Activated naive CD8-positive, alpha-beta T cell (primary cell): ENCODE results near the gene EOLA1.
"Not testable (repeated sequence)": the region's sequence is repeated elsewhere in the genome, so short reads cannot be mapped to it uniquely, and the experiment has no call there.

ENCODE experiments used
- H3K27ac Mint-ChIP-seq: one replicate; pipeline ENCODE4 v1.8.0; 2021; ENCODE audit warnings: mixed read lengths
- H3K27me3 Mint-ChIP-seq: one replicate; pipeline ENCODE4 v1.8.0; 2021; ENCODE audit warnings: mixed read lengths
- H3K36me3 Mint-ChIP-seq: one replicate; pipeline ENCODE4 v1.8.0; 2021; ENCODE audit warnings: mixed read lengths
- H3K4me1 Mint-ChIP-seq: one replicate; pipeline ENCODE4 v1.8.0; 2021; ENCODE audit warnings: low read depth, mixed read lengths
- H3K4me3 Mint-ChIP-seq: one replicate; pipeline ENCODE4 v1.8.0; 2021; ENCODE audit warnings: mild to moderate bottlenecking, mixed read lengths
- H3K9me3 Mint-ChIP-seq: one replicate; pipeline ENCODE4 v1.8.0; 2021; ENCODE audit warnings: low read depth, mixed read lengths

Gene EOLA1

DNA sequence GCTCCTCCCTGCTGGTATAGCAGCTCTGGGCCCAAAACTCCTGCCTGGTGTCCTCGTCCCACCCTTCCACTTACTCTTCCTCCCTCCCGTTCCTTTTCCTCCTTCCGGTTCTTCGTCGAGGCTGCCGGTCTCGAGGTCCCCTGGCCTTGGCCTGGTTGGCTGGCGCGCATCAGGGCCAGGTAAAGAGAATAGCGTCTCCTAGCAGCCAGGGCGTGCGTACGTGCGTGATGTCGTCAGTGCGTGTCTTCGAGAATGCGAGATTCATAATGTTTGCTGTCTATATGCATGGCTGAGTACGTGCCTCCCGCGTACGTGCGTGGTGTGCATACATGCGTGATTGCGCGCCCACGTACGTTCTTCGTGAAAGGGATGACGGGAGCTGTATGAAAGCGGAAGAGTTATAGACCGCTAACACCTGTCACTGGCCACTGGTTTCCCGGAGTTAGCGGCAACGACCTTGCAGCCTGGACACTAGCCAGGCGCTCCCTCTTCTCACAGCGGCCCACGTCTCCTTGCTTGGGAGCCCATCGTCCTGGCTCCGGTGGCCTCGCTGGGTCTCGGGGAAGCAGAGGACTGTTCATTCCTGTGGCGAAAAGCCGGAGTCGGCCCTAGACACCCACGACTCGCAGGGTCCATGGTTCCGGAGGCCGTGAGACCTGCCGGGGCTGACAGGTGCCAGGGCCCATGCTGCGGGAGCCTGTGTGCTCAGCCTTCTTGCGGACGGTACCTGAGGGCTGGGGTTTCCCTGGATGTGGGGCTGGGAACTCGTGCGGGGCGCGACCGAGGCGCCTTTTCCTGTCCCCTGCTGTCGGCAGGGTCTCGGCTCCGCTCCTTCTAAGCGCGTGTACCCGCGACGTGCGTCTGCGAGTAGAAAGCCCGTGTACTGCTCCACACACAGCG, at the start of gene EOLA1:
Gene EOLA1, plus strand, starts transcription at position 392 of the 900 bp plus-strand sequence. CDS start 4,619 bp downstream, outside the sequence.
- H3K4me3 Mint-ChIP-seq: peak within 1 kb of the TSS; percentile 93
- H3K27ac Mint-ChIP-seq: peak within 1 kb of the TSS; percentile 98
- no peaks in the 10 kb centered on the region for H3K9me3 Mint-ChIP-seq
- no peaks in the 10 kb centered on the region for H3K36me3 Mint-ChIP-seq
- peaks cover 5% of the 10 kb centered on the region for H3K4me1 Mint-ChIP-seq
- no peaks in the 10 kb centered on the region for H3K27me3 Mint-ChIP-seq

DNA sequence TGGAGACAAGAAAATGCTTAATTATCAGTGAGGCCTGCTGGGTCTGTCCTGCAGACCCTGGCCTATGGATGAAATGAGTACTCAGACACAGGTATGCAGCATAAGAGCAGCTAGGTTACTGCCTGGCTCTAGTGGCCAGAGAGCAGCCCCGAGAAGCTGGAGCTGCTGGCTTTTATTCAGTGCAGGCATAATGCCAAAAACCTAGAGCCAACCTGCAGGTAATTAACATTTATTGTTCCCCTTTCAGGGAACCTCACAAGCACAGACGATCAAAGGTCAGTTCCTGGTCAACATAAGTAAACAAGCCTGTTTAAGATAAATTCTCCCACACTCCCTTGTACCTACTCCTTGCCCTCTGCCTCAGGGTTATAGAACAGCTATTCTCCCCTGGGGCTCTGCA, 49.0 kb upstream of the EOLA1 start:
- Mint-ChIP-seq H3K27me3 (no peaks in the 10 kb centered on the region), H3K27ac (peak overlapping the region; percentile 28), H3K9me3 (no peaks in the 10 kb centered on the region), H3K36me3 (peaks cover 2% of the 10 kb centered on the region), H3K4me1 (peaks cover 12% of the 10 kb centered on the region), H3K4me3 (no peak overlapping the region)

DNA sequence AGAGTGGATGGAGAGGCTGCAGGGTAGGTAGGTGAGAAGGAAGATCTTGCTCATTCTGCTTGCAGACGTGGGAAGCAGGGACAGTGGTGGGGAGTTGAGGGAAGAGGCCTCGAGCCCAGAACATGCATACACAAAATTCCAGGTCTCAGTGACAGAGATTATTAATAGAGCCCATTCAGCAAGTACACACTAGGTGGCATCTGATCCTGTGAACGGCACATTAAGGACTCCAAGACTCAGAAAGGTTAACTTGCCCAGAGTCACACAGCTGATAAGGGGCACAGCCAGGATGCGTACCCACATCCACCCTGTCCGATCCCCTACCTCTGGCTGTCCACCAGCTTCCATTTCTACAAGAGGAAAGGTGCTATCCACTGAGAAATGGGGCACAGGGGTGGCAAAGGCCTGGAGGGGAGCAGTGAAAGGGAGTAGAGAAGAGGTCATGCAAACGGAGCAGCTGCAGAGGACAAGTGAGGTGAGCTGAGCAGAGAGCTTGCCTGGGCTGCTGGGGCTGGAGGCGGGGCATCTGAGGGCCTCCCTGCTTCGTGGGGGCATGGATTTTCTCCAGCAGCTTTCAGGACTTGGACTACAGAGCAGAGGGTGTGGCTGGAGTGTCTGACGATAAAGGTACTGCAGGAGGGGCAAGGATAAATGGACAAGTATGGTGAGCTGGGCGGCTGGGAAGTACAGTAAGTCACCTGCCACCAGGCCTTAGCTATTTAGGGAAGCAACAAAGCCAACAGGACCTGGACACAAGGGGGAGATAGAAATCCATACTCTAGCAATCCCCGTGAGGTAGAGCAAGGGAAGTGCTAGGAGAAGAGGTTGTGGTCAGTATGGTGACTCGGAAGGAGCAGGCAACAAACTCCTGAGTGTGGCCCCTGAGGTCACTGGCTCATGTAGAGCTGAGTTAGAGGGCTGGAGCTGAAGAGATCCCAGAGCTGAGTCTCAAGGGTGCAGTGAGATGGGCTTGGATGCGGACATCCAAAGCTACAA, 46.9 kb upstream of the EOLA1 start:
- H3K4me1 Mint-ChIP-seq: peaks cover 5% of the 10 kb centered on the region
- H3K36me3 Mint-ChIP-seq: peaks cover 2% of the 10 kb centered on the region
- H3K9me3 Mint-ChIP-seq: no peaks in the 10 kb centered on the region
- no peak overlapping the region for H3K4me3 Mint-ChIP-seq
- H3K27me3 Mint-ChIP-seq: no peaks in the 10 kb centered on the region
- H3K27ac Mint-ChIP-seq: no peak overlapping the region

DNA sequence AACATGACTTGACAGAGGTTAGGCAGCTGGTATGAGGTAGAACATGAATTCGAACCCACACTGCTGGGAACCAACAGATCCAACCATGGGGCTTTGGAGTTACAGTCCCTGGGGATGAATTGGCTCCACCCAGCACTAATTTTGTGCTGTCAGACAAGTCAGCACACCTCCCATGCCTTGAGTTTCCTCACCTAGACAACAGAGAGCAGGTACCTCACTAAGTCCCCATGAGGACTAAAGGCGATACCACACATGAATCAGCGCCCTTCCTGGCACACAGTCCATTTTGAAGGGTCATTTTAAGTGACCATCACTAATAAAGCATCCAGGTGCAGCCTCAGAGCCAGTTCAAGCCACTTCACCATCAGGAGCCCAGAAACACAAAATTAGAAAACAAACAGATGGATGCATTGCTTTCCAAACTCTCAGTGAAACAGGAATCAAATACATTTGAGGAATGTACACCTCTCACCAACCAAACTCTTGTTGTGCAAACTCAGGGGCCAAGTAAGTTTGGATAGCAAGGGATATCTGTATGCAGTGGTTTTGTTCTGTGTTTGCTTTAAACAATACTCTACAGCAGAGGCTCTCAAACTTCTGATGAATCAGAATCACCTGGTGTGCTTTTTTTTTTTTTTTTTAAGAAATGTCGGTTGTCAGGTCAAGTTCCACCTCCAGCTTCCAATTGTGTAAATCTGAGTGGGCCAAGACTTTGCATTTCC, 45.8 kb upstream of the EOLA1 start:
- Mint-ChIP-seq H3K4me3 (no peak overlapping the region), H3K27ac (no peak overlapping the region), H3K9me3 (no peaks in the 10 kb centered on the region), H3K4me1 (peaks cover 6% of the 10 kb centered on the region), H3K27me3 (no peaks in the 10 kb centered on the region), H3K36me3 (peaks cover 2% of the 10 kb centered on the region)

DNA sequence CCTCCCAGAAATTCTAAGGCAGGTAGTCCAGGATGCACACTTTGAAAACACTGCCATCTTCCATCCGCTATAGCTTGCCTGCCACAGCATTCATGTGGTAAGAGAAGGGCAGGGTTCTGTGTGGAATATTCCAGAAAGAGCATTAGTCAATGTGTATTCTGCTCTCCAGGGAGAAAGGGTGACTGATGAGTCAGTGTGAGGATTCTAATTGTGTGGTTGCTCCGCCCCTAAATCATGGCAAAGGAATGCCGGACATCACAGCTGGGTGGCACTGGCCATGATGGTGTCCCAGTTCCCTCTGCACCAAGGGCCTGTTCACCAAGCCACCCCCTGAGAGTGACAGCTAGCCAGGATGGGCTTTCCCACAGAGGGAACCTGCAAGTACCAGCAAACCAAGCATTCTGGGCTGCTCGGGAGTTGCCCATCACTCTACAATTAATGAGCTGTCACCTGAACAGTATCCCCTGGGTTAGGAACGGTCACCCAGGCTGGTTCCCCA, 45.2 kb upstream of the EOLA1 start:
- H3K36me3 Mint-ChIP-seq: no peaks in the 10 kb centered on the region
- H3K27me3 Mint-ChIP-seq: no peaks in the 10 kb centered on the region
- H3K27ac Mint-ChIP-seq: no peak overlapping the region
- peaks cover 10% of the 10 kb centered on the region for H3K4me1 Mint-ChIP-seq
- no peaks in the 10 kb centered on the region for H3K9me3 Mint-ChIP-seq
- H3K4me3 Mint-ChIP-seq: no peak overlapping the region

DNA sequence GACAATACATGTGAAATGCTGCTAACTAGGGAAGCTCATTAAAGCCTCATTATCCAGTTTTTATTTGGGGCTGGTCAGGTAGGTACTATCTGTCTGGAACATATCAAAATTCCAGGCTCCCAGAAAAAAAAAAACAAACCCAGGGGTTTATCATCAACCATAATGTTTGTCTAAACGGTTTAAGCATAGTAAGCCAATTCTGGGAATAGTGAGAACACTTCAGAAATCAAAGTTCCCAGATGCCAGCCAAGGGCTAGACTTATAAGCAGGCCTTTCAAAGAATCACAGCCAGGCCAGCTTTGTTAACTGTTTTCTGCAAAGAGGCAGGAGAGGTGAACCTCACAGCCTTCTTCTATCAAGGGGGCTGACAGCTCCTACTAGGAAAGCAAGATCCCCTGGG, 43.8 kb upstream of the EOLA1 start:
- H3K9me3 Mint-ChIP-seq: no peaks in the 10 kb centered on the region
- no peak overlapping the region for H3K4me3 Mint-ChIP-seq
- H3K27ac Mint-ChIP-seq: no peak overlapping the region
- peaks cover 16% of the 10 kb centered on the region for H3K4me1 Mint-ChIP-seq
- no peaks in the 10 kb centered on the region for H3K27me3 Mint-ChIP-seq
- no peaks in the 10 kb centered on the region for H3K36me3 Mint-ChIP-seq

DNA sequence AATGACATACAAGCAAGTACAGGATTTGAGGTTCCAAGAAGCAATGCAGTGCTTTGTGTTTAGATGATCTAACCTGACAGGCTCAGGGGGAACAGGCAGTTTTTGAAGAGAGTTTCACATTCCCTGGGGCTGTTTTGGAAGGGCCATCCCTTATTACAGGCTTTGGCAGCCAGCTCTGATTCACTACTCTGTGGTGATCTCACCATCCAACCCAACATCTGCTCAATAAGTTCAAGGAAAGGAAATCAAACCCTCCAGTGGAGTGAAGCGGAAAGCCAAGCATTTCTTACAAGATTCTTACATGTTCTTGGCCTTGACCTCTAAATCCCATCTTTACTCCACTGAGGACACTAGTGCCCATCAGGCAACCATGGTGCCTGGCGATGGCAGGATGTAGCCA, 43.2 kb upstream of the EOLA1 start:
- H3K27me3 Mint-ChIP-seq: no peaks in the 10 kb centered on the region
- no peaks in the 10 kb centered on the region for H3K36me3 Mint-ChIP-seq
- H3K4me3 Mint-ChIP-seq: no peak overlapping the region
- no peaks in the 10 kb centered on the region for H3K9me3 Mint-ChIP-seq
- H3K4me1 Mint-ChIP-seq: peaks cover 16% of the 10 kb centered on the region
- H3K27ac Mint-ChIP-seq: no peak overlapping the region

DNA sequence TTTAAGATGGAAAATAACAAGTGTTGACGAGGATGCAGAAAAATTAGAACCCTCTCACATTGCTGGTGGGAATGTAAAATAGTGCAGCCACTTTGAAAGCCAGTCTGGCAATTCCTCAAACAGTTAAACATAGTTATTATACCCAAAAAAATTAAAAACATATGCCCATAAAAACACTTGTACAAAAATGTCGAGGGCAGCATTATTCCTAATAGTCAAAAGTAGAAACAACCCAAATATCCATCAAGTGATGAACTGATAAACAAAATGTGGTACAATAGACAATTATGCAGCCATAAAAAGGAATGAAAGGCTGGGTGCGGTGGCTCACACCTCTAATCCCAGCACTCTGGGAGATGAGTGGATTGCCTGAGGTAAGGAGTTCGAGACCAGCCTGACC, 42.0 kb upstream of the EOLA1 start:
- Mint-ChIP-seq H3K9me3 (no peaks in the 10 kb centered on the region), H3K4me3 (no peak overlapping the region), H3K4me1 (peaks cover 16% of the 10 kb centered on the region), H3K27ac (no peak overlapping the region), H3K27me3 (no peaks in the 10 kb centered on the region), H3K36me3 (no peaks in the 10 kb centered on the region)

DNA sequence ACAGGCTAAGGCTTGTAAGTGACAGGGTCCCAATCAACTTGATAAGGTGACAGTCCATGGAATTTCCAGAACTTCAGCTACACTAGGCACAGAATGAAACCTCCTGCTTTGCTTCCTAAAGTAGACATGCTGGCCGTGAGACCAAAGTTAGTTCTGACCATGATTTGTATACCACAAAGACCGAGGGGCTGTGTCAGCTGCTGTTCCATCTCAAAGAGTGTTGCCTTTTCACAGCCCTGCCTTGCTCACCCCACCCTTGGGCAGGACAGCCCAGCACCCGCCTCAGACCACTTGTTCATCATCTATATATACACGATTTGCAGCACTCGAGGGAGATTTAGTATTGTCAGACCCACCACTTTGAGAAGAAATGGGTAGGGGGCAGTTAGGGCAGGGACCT, 41.0 kb upstream of the EOLA1 start:
- Mint-ChIP-seq H3K27ac (no peak overlapping the region), H3K4me1 (peaks cover 23% of the 10 kb centered on the region), H3K9me3 (no peaks in the 10 kb centered on the region), H3K36me3 (no peaks in the 10 kb centered on the region), H3K27me3 (no peaks in the 10 kb centered on the region), H3K4me3 (no peak overlapping the region)

DNA sequence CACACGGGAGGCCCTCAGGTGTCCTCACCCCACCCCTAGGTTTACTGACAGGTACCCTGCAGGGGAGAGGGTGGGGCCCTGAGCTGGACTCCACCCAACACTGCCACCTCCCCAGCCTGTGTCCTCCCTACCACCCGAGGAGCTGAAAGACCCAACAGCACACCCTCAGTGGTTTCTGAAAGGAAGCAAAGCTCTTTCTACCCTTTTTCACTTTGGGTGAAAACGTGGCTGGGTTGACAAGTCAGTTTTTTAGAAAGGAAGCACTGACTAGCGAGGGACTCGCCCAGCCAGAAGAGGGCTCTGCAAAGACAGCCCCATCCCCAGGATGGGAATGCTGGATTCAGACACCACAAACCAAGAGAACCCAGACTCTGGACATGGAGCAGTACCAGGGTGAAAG, 37.9 kb upstream of the EOLA1 start:
- H3K27me3 Mint-ChIP-seq, H3K9me3 Mint-ChIP-seq, H3K27ac Mint-ChIP-seq, H3K36me3 Mint-ChIP-seq, H3K4me3 Mint-ChIP-seq: not testable (repeated sequence)
- H3K4me1 Mint-ChIP-seq: peaks cover 31% of the 10 kb centered on the region

DNA sequence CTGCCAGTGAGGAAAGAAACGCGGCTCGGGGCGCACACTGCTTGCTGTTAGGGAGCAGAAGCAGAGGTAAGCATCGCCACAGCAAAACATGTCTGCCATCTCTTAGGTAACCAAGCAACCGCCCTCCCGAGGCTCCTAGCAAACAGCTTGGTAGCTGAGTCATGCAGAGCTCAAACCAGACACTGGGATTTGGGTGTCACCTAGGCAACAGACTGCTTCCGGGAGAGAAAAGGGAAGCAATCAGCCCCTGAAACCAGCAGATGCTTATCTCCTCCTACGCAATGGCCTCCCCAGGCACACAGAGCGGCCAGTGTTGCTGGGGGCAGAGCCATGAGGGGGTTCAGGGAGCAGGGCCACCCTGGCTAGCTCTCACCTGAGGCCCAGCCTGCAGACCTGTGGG, 37.4 kb upstream of the EOLA1 start:
- H3K36me3 Mint-ChIP-seq, H3K9me3 Mint-ChIP-seq, H3K27me3 Mint-ChIP-seq: not testable (repeated sequence)
- Mint-ChIP-seq H3K4me1 (peaks cover 31% of the 10 kb centered on the region), H3K4me3 (peak overlapping the region; percentile 53), H3K27ac (peak overlapping the region; percentile 54)

DNA sequence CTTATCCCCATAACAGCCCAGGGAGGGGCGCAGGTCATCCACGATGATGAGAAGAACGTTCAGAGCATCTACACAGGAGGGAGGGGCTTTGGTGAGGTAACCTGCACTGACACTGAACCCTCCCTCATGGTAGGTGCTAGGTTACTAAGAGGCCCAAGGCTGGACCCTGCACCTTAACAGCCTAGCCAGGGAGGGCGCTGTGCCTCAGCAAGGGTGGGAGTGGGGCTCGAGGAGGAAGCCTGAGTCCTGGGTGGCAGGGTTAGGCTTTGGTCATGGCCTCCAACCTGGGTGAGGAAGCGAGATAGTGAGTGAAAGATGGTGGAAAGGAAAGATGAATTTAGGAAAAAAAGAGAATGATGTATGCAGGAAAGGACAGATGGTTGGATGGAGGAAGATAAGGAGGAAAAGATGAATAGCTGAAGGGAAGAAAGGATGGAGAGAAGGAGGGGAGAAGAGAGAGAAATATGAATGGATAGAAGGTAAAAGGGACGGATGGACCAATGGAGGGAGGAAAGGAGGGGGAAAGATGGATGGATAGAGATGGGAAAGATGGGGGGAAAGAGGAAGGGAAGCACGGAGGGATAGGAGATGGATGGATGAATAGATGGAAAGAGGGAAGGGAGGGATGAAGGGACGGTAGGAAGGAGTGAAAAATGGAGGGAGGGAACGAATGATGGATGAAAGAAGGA, 36.4 kb upstream of the EOLA1 start:
- H3K36me3 Mint-ChIP-seq: no peaks in the 10 kb centered on the region
- H3K9me3 Mint-ChIP-seq: no peaks in the 10 kb centered on the region
- peak overlapping the region; percentile 81 for H3K27ac Mint-ChIP-seq
- no peaks in the 10 kb centered on the region for H3K27me3 Mint-ChIP-seq
- peaks cover 31% of the 10 kb centered on the region for H3K4me1 Mint-ChIP-seq
- H3K4me3 Mint-ChIP-seq: peak overlapping the region; percentile 93

DNA sequence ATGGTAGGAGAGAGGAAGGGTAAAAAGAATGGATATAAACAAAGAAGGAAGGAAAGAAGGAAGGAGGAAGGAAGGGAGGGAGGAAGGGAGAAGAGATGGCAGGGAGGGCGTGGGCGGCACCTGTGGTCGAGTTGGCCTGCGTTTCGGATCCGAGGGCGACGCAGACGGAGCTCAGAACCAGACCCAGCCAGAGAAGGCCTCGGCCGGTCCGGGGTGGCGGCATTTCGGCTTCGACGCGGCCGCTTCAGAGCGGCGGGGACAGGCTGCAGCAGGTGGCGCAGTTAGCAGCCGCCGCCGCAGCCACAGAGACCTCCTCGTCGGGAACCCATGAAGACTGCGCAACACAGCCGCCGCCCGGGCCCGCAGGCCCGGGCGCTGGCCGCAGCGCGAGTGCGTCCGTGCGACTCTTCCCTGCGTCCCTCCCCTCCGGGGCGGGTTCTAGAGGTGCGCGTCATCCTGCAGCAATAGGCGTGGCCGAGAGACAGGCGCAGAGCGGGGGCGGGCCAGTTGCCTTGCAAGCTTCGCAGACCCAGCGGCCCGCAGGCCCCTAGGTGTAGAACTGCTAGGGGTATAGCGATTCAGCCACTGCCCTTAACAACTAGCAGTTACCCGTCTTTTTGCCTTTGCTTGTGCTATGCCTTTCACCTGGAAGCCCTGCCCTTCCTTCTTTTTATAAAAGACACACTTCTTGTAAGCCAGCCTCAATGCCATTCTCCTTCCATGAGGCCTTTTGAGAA, 35.7 kb upstream of the EOLA1 start, which contains the start of gene IDS:
Gene IDS, minus strand, starts transcription at position 392 of the 737 bp plus-strand sequence. Its CDS starts 169 bp downstream, at position 223.
- H3K4me1 Mint-ChIP-seq: peaks cover 28% of the 10 kb centered on the region
- H3K27ac Mint-ChIP-seq: peak within 1 kb of the TSS; percentile 85
- no peaks in the 10 kb centered on the region for H3K9me3 Mint-ChIP-seq

More for the DNA sequence above, 35.7 kb upstream of the EOLA1 start, which contains the start of gene IDS:
- peak within 1 kb of the TSS; percentile 93 for H3K4me3 Mint-ChIP-seq
- H3K27me3 Mint-ChIP-seq: no peaks in the 10 kb centered on the region
- no peaks in the 10 kb centered on the region for H3K36me3 Mint-ChIP-seq
